ENCODE measurements around the gene MYO1D. TPM values are rescaled to one million over a fixed set of nuclear protein-coding genes. Genes with fewer than 3 reads are reported as not detected.

The MYO1D gene
- polyA plus RNA-seq, 3 donors: 30.5 to 33.4 (median 30.6) TPM

DNA sequence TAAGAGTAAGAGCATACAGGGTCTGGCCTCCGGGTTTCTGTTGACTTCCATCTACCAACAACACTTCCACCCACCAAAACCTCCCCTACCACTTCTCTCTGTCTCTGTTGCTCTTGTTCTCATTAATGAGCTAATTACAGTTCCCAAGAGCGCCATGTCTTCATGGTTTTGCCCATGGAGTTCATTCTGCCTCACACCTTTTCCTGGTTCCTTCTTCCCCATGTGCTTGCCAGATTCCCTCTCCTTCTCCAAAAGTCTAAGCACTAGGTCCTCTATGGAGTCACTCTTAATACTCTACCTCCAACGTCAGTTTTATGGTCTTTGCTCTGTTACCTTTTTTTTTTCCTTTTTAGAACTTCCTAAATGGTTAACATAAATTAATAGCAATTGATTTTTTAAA lies 92.8 kb downstream of the MYO1D start:
- no peak for DNase-seq (ENCODE audit: low read depth in 3 of 3, low spot score in 2 of 3)

DNA sequence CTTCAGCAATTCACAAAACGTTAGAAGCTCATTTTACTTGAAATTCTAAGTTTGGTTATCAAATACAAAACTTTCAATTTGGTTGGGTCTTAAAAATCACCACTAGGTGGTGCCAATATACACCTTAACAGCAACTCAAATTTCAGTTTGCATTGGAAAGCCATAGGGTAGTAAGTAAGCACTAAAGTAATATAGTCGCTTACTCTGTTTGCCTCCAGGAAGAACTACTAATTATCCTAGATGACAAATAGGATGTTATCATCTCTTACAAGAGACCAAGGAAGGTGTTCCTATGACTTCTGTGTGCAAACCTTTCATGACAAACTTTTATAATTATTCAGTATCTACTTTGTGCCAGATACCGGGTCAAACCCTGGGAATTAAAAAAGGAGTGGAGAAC lies 93.3 kb downstream of the MYO1D start:
- DNase-seq (ENCODE audit: low read depth in 3 of 3, low spot score in 2 of 3): peak; percentile 12 to 45 (median 33)

DNA sequence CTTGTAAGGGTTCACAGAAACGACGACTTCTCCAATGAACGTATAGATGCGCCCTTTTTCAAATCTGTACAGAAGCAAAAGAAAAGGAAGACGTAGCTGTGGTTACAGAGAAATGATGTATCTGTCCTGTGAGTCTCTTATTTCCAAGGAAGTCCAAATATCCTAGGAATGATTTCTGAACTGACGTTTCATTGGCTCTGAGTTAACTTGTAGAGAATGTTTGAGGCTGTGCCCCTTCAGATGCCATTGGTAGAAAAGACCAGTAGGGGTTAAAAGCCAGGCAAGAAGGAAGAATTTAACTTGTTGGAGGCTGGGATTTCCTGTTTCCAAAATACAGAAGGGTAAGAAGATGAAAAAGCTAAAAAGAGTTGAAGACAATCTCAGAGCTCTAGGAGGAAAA lies 96.2 kb downstream of the MYO1D start:
- no peak for DNase-seq (ENCODE audit: low read depth in 3 of 3, low spot score in 2 of 3)

DNA sequence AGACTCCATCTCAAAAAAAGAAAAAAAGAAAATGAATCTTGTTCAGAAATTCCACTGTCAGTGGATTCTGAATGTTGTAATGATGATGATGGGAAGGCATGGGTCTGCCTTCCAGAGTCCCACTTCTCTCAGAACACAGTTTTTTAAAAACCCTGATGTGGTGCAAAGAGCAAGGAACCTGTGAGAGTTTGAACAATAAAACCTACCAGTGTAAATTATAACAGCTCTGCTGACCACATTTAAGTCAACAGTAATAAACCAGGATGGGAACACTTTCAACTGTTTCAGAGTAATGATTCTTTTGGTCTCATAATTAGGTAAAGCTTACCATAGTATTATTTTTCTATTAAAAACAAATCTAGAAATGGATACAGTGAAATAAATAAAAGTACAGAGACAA lies 99.0 kb downstream of the MYO1D start:
- DNase-seq (ENCODE audit: low read depth in 3 of 3, low spot score in 2 of 3): no peak

DNA sequence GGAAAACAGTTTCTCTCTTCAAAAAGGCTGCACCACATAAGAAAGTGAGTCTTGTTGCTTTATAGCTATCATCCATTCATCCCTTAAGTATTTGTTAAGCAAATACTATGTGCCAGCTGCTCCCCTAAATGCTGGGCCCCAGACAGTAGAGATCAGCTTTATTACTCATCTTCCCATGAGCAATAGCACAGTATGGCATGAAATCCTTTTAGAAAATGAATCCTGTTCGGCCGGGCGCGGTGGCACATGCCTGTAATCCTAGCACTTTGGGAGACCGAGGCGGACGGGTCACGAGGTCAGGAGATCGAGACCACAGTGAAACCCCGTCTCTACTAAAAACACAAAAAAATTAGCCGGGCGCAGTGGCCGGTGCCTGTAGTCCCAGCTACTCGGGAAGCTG lies 99.5 kb downstream of the MYO1D start:
- no peak for DNase-seq (ENCODE audit: low read depth in 3 of 3, low spot score in 2 of 3)

DNA sequence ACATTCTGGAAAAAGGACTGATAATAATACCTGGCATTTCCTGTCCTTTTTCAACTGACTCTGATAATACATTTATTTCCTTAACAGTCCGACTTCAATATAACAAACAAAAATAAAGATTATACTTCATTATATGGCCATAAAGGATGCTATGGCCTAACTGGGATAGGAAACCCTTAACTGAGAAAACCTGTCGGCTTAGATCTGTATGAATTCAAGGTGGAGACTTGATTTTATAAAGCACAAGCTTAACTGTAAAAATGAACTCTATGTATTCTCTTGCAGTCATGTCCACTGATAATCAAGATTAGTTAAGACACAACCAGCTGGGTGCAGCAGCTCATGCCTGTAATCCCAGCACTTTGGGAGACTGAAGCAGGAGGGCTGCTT lies 102.2 kb downstream of the MYO1D start:
- no peak for DNase-seq (ENCODE audit: low read depth in 3 of 3, low spot score in 2 of 3)

DNA sequence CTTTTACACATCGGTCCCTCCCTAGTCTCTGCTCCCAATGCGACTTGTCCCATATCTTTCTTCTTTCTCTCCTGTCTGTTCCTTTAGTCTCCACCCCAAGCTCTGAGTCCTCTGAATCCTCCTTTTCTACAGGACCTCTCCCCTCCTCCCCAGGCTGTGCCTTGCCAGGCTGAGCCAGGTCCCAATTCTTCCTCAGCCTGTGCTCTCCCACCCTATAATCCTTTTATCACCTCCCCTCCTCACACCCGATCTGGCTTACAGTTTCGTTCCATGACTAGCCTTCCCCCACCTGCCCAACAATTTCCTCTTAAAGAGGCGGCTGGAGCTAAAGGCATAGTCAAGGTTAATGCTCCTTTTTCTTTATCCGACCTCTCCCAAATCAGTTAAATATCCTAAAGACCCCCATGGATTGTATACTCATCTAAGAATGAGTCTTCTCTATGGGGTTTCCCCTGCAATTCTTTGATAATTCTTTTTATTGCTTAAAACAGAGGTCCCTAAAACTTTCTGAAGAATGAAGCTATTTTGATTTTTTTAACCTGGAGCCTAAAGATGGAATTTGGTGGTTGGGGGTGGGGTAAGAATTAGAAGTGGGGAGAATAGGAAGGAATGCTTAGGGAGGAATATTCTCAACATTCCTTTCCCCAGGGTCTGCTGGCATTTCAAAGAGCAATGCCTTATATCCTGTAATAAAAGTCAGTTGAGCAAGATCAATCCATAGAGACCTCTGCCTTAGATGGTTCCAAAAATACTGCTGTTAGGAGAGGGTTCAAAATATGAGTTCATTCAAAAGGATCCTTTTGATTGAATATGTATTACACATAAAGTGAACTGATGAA lies 102.8 kb downstream of the MYO1D start:
- DNase-seq (ENCODE audit: low read depth in 3 of 3, low spot score in 2 of 3): no peak

DNA sequence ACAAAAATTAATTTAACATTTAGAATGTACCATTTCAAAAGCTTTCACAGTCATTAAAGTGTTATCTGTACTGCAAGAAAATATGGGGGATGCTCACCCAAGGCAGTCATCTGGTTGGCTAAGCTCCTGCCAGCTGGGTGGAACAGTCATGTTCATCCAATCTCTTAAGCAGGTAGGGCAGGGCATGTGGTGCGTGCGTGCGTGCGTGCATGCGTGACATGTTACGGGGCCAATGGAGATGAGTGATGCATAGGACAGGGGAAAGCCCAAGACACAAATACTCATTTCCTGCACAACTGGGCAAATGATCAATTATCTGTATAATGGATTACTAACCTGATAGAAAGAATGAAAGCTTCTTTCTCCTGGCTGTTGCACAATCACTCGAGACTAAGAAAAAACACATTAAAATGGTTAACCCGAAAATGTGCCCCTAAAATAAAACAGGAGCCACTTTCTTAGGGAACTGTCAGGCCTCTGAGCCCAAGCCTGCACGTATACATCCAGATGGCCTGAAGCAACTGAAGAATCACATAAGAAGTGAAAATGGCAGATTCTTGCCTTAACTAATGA lies 104.4 kb downstream of the MYO1D start:
- DNase-seq (ENCODE audit: low read depth in 3 of 3, low spot score in 2 of 3): no peak

DNA sequence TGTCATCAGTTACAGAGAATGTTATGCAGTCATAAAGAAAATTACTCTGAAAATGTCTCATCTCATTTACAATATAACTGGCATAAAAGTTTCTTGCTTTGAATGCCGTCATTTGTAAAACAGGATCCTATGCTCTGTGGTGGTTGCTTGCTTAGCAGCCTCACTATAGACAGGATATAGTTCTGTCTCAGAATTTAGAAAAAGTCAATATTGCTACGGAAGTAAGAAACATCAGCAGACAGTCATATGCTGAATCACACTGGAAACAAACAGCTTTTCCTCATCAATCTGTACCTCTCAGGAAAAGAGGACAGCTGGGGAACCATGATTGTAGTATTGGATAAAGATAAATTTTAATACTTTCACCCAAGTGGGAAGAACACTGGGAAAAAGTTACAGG lies 105.5 kb downstream of the MYO1D start:
- DNase-seq (ENCODE audit: low read depth in 3 of 3, low spot score in 2 of 3): no peak

DNA sequence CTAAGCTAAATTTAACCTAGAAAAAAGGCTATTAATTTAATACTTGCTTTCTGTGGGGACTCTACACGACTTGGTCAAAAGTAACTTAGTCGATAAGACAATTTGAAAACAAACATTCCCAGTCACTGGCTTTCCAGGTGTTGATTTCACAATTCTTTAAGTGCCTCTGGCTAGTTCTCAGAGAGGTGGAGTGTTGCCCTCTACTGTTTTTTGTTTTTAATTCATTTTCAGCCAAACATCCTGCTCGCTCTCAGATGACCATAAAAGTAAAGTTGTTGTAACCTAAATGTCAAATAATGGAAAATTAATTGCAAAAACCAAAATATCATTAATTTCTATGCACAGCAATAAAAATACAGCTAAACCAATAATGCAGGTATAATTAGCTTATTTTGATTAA lies 107.1 kb downstream of the MYO1D start:
- no peak for DNase-seq (ENCODE audit: low read depth in 3 of 3, low spot score in 2 of 3)

DNA sequence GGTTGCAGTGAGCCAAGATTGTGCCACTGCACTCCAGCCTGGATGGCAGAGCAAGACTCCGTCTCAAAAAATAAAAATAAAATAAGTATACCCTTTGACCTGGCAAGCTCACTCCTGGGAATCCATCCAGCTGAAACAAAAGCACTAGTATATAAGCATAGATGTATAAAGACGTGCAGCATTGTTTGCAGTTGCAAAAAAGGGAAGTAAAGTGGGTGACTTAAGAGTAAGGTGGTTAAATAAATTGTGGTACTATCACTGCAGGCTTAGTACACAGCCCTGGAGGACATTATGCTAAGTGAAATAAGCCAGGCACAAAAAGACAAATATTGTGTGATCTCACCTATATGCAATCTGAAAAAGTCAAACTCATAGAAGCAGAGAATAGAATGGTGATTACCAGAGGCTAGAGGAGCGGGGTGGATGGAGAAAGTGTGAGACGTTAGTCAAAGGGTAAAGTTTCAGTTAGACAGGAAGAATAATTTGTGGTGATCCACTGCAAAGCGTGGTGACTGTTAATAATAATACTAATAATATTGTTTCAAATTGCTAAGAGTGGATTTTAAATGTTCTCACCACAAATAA lies 113.0 kb downstream of the MYO1D start:
- DNase-seq (ENCODE audit: low read depth in 3 of 3, low spot score in 2 of 3): no peak

DNA sequence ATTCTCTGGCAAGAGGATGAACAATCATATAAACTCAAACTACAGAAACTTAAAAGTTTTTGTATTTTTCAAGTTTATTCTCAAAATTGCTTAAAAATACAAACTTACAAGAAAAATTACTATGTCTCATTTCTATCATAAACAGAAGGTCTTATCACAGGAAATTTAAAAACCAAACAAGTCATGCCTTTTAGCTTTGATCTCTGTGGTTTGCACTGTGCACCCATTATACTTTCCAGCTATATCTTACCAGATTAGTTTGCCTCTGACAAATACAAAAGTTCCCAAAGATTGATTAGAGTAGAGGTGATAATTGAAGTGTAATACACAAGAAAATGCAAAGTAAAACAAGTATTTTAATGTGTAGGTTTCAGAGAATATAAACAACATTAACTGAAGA lies 117.4 kb downstream of the MYO1D start:
- DNase-seq (ENCODE audit: low read depth in 3 of 3, low spot score in 2 of 3): no peak

DNA sequence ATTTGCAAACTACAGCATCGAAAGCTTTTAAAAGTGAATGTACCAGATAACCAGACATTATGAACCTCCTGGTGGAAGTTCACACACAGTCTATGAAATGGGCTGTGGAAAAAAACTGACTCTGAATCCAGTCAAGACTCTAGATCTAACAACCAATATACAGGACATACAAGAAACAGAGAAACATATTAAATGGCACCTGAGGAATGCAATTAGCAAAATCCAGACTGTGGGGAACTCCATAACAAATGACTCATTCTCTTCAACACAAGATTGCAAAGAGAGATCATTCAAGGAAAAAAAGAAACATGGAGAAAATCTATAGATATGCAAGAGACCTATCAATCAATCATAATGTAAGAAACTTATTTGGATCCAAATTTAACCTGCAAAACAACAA lies 119.0 kb downstream of the MYO1D start:
- DNase-seq (ENCODE audit: low read depth in 3 of 3, low spot score in 2 of 3): no peak

DNA sequence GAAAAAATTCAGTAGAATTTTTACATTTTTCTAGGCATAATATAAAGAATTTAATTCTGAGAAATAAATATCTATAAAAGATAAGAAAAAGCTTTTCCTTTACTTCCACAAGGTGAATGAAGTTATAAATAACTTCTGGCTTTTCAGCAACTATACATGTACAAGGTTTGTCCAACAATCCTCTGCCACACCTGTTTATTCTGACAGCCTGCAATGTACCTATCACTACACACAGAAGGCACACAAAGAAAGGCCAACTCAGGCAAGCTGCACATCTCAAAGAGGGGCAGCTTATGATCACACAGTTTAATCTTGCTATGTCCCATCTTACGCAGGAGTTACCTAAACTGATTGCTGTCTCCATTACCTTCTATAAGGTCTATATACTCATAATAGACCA lies 120.2 kb downstream of the MYO1D start:
- DNase-seq (ENCODE audit: low read depth in 3 of 3, low spot score in 2 of 3): no peak

DNA sequence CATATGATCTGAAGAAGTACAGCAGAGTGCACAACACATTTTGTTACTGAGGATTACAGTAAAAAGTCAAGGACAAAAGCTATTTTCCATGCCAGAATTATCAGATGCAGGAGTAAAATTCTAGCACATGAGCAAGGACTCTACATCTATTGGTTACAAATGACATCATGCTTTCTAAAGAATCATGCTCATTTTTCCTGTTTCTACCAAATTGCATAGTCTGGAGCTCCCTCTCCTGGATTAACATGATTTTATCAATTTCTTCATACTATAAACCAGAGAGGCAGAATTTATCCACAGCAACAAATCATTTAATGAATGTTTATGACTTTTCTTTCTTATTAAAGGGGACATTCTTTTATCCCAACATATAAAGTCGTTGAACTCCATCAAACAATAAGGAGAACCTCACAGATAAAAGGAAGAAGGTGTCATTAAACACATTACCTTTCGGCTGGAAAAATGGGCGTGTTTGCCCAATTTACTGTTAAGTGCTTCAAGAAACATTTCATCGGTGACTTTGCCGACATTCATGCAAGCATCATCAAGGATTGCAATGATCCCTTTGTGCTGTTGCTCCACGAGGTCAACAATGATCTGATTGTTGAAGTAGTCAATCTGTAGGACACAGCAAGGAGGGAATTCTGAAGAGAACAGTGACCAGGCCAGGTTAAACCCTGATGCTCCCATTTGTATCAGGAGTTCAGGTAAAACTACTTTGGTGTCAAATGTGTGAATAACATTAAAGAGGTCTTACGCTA lies 121.7 kb downstream of the MYO1D start:
- peak; percentile 56 to 58 (median 57) for DNase-seq (ENCODE audit: low read depth in 3 of 3, low spot score in 2 of 3)

DNA sequence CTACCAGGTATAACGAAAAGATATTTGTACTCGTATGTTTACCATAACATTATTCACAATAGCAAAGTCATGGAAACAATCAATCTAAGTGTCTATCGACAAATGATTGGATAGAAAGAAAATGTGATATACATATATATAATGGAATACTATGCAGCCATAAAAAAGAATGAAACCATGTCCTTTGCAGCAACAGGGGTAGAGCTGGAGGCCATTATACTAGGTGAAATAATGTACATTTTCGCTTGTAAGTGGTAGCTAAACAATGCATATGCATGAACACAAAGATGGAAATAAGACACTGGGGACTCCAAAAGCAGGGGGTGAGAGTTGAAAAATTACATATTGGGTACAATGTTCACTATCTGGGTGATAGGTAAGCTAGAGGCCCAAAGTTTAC lies 124.0 kb downstream of the MYO1D start:
- DNase-seq (ENCODE audit: low read depth in 3 of 3, low spot score in 2 of 3): no peak

DNA sequence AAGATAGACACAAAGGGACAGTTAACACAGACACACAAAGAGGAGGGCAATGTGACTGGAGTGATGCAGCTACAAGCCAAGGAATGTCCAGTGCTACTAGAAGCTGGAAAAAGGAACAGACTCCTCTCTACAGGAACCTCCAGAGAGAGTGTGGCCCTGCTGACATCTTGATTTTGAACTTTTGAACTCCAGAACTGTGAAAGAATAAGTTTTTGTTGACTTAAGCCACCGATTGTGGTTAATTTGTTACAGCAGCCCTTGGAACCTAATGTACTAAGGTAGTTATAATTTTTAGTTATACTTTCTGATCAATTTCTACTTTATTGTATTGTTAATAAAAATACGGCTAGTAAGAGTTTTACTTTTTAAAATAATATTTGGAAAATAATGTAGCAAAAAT lies 129.1 kb downstream of the MYO1D start:
- DNase-seq (ENCODE audit: low read depth in 3 of 3, low spot score in 2 of 3): no peak

DNA sequence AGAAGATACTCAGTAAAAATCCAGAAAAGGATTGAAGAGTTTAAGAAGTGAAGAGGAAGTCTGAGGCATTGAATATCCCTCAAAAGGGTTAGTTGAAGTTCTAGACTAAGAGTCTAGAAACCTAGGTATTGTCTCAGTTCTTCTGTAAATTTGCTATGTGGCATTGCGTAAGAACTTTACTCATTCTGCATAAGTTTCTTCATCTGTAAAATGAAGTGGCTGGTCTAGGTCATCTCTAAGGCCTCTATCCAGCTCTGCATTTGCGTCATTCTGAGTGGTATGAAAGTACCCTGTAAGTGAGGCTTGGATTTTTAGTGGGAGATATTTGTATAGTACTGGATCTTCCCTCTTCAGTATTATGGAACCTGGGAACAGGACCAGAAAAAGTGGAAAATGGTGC lies 130.2 kb downstream of the MYO1D start:
- DNase-seq (ENCODE audit: low read depth in 3 of 3, low spot score in 2 of 3): no peak

DNA sequence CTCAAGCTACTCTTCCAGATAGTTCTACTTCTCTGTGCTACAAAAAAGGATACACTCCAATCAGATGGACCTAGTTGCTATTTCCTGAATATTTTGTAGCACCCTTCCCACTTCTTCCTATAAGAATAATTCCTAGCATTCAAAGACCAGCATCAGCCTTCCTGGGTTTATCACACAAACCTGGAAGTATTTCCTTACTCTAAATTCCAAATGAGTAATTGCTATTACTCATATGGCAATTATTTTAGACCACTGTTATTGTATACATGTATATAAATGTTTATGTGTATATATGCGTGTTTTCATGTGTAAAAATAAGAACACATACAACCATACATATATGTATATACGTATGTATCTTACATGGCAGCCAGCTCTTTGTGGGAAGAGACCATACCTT lies 130.6 kb downstream of the MYO1D start:
- DNase-seq (ENCODE audit: low read depth in 3 of 3, low spot score in 2 of 3): no peak

DNA sequence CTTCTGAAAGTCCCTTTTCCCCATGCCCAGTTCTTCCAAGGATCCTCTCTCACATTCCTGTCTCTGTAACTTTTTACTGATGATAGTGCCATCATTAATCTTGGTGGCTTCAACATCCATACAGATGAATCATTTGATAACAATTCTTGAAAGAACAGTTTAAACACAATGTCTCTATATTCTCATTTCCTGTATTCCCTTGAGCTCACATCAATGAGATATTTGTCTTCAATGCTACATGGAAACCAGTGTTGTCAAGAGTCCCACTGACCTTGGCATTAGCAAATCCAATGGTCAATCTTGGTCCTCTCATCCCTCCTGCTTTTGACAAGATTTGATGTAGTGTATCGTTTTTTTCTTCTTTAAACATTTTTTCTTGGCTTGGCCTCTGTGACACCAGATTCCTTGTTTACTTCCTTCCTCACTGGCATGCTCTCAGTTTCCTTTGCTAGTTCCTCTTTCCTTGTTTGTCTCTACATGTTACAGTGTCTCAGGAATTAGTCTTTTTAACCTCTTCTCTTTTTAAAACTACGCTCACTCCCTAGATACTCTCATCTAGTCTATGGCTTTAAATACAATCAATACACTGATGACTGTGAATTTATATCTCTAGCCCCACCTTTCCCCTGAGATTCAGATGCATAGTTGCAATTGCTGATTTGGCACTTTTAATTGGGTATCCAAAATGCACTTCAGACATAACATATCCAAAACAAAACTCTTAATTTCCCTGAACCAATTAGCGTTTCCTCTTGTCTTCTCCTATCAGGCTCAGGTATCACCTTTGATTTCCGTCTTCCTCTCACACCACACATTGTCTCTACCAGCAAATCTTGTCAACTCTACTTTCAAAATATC lies 134.0 kb downstream of the MYO1D start:
- no peak for DNase-seq (ENCODE audit: low read depth in 3 of 3, low spot score in 2 of 3)

DNA sequence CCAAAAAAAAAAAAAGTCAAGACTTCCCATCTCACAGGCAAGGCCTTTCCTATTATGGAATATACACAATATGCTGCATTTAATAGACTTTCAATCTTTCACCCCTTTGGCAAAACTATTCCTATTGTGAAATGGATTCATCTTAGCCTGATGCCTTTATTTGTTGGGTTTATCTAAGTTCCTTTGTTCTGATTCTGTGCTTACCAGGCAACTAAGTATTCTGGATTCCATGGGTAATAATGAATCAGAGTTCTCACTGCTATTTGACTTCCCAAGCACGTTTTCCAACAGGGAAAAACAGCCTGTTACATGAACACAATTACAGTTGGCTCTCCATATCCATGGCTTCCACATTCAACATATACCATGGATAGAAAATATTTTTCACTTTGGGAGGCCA lies 135.5 kb downstream of the MYO1D start:
- no peak for DNase-seq (ENCODE audit: low read depth in 3 of 3, low spot score in 2 of 3)
